Measurements from ENCODE around the gene ZSCAN20.
"Not testable (repeated sequence)": the region's sequence is repeated elsewhere in the genome, so short reads cannot be mapped to it uniquely, and the experiment has no call there.

The ZSCAN20 gene

DNA sequence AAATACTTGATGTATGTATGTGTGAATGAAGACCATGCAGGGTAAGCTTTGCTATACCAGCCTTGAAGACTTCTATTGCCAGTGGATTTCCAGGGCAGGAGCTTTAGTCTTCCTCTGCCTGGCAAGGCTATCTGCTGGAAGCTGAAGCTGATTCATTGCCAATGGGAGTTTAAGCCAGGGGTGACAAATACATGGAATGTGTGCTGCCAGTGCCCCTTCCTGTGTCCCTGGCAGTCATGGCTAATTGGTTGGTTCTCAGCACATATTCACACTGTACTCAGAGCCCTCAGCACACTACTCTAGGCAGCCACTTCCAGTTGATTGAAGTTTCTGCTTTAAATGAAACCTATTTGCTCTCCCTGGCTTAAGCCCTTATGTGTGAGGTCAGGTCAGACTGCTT is 1.5 kb downstream of the ZSCAN20 start:
- DNase-seq (ENCODE audit: low read depth in 1 of 2, low spot score in 1 of 2) = no peak

DNA sequence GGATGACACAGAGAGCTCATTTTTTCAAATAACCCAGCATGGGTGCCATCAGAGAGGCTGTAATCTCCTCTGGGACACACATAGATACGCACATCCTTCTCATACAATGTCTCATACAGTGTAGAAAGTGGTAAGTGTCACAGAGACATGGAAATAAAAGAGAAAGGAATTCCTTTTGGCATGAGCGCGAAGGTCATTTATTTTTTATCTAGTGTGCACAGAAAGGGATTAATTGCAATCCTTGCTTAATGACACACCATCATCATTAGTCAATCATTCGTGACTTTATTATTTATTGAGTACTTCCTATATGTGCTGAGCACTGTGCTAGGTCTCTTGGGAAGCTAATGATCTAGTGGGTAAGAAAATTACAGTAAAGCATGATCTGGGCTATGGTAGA is 5.0 kb downstream of the ZSCAN20 start:
- no peak for DNase-seq (ENCODE audit: low read depth in 1 of 2, low spot score in 1 of 2)

DNA sequence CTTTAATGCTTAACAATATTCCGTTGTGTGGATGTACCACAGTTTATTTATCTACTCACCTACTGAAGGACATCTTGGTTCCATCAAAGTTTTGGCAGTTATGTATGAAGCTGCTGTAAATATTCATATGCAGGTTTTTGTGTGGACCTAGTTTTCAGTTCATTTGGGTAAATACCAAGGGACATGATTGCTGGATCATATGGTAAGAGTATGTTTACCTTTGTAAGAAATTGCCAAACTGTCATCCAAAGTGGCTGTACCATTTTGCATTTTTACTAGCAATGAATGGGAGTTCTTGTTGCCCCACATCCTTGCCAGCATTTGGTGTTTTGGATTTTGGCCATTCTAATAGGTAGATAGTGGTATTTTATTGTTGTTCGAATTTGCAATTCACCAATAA is 10.0 kb downstream of the ZSCAN20 start:
- DNase-seq (ENCODE audit: low read depth in 1 of 2, low spot score in 1 of 2) = no peak

DNA sequence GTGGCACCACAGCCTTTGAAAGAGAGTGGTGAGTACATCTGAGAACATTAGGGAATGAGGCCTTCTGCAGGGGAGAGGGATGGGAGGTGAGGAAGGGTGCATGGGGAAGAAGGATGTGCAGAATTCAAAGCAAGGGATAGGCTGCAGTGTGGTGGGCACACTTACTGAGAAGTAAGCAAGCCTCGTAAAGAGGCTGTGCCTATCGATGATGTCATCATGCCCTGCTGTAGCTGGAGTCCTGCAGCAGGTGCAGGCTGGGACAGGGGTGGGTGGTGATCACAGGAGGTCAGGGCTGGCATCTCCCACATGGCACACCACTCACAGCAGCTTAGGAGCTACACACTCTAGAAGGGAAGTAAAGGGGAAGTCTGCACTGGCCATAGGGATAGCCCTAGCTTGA is 16.2 kb downstream of the ZSCAN20 start:
- no peak for DNase-seq (ENCODE audit: low read depth in 1 of 2, low spot score in 1 of 2)

DNA sequence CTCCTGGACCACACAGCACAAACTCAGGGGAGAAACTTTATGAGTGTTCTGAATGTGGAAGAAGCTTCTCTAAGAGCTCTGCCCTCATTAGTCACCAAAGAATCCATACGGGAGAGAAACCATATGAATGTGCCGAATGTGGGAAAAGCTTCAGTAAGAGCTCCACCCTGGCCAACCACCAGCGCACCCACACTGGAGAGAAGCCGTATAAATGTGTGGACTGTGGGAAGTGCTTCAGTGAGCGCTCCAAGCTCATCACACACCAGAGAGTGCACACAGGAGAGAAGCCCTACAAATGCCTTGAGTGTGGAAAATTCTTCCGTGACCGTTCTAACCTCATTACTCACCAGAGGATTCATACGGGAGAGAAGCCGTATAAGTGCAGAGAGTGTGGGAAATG is 22.5 kb downstream of the ZSCAN20 start:
- no peak for DNase-seq (ENCODE audit: low read depth in 1 of 2, low spot score in 1 of 2)

DNA sequence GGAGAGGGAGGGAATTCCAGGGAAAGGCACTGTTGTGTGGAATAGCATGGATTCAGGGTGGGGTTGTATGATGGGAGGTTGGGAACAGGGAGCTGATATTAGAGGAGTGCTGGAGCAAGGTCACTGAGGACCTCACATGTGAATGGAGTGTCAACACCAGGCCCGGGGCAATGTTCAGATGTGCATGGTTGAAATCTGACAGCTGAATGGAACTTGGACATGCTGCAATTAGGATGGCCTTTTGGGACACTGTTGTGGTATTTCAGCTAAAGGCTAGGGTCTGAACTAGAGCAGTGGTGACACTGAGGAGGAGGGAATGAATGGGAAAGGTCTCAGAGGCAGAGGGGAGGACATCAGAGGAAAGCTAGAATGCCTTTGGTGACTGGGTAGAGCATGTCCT is 25.0 kb downstream of the ZSCAN20 start:
- no peak for DNase-seq (ENCODE audit: low read depth in 1 of 2, low spot score in 1 of 2)

DNA sequence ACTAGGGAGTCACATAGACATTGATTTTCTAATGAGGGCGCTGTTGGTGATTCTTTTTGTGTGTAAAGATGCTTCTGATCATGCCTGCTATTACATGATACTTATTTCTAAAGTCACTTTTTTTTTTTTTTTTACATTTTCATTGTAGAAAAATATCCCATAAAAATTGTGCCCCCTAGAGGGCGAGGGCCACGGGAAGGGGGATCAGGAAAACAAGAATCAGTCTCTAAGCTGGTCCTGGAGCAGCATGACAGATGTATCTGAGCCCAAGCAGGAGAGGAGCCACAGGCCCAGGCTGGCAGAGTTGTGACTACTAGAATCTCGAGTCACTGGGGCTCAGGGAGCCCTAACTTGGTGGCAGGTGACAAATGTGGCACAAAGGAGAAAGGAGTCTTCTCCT is 28.1 kb downstream of the ZSCAN20 start:
- DNase-seq (ENCODE audit: low read depth in 1 of 2, low spot score in 1 of 2) = no peak

DNA sequence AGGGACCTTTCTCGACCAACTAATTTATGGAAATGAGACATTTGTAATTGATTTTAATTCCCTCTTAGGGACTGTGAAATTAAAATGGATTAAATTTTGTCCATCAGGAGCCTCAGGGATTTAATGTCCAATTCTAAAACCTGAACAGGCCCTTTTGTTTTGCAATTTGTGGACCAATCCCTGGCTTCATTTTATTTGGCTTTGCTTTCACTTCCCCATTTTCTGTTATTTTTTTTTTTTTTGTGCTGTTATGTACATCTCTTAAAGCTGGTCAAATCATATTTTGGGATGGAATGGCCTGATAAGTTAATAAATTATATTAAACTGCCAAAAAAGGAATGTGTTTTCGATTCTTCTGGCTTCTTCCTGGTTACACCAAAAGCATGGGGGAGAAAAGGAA is 28.9 kb downstream of the ZSCAN20 start:
- DNase-seq (ENCODE audit: low read depth in 1 of 2, low spot score in 1 of 2) = no peak

DNA sequence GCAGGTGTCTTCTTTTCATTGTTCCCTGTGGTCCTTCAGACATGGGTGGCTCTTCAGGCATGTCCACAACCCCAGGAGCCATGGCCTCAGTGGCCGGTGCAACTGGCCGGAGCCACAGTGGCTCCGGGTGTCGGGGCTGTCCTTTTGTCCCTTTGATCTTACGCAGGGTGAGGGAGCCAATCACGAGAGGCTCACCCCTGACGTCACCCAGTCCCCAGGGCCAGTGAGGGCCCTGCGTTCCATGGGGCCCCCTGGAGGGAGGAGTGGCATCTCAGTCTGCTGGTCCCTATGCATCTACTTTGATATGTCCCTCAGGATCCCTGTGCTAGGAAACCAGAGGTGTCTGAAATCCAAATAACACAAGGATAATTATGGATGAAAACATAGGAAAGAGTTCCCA is 29.3 kb downstream of the ZSCAN20 start:
- no peak for DNase-seq (ENCODE audit: low read depth in 1 of 2, low spot score in 1 of 2)

DNA sequence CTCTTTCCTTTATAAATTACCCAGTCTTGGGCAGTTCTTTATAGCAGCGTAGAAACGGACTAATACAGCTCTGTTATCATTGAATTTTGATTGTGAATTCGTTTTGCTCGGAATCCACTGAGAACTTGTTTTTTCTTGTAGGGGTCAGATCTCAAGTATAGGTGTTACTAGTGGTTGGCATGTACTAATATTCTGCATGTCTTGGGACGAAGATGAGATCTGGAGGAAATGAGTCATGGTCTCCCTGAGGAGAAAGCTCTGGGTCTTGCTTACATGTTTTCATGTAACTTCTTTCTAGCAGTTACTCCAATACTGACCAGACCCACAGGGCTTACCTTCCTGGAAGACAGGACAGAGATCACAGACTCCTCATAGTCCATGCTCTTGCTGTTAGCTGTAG is 30.3 kb downstream of the ZSCAN20 start:
- no peak for DNase-seq (ENCODE audit: low read depth in 1 of 2, low spot score in 1 of 2)

DNA sequence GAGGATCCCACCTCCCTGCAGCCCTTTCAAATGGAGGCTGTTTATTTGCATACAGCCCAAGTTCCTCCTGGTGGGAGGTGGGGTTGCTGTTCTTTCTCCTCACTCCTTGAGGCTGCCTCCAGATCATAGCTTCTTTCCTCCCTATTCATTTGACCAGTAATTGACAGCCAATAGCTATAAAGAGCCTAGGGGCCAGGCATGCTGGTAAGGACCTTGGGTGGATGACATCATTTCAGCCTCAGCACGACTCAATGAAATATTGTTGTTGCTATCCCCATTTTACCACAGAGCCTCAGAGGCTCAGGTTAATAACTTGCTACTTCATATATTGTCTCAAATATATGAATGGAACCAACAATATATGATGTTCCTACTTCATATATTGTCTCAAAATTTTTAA is 31.1 kb downstream of the ZSCAN20 start:
- DNase-seq (ENCODE audit: low read depth in 1 of 2, low spot score in 1 of 2) = no peak

DNA sequence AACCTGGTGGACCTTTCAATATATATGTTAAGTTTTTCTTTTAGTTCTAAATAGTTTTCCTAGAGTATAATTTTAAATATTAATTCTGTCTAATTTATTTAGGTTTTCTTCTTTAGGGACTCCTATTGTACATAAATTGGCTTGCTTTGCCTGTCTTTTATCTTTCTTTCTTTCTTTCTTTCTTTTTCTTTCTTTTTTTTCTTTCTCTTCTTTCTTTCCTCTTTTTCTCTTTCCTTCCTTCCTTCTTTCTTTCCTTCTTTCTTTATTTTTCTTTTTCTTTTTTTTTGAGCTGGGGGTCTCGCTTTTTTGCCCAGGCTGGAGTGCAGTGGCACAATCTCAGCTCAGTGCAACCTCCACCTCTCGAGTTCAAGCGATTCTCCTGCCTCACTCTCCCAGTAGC is 35.2 kb downstream of the ZSCAN20 start:
- DNase-seq (ENCODE audit: low read depth in 1 of 2, low spot score in 1 of 2) = no peak

DNA sequence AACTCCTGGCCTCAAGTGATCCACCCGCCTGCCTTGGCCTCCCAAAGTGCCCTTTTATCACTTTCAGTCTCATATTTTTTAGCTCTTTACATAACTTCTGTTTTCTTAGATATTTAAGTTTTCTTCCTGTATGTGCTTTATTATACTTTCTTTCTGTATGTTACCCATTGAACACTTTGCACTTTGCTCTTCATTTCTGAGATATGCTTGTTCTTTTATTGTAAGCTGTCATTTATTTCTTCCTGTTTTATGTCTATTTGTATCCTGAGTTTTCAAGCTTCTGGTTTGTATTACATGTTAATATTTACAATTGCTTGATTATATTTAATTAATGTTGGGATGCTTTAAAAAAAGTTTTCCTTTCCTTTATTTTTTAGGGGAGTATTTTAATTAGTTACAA is 35.7 kb downstream of the ZSCAN20 start:
- no peak for DNase-seq (ENCODE audit: low read depth in 1 of 2, low spot score in 1 of 2)

DNA sequence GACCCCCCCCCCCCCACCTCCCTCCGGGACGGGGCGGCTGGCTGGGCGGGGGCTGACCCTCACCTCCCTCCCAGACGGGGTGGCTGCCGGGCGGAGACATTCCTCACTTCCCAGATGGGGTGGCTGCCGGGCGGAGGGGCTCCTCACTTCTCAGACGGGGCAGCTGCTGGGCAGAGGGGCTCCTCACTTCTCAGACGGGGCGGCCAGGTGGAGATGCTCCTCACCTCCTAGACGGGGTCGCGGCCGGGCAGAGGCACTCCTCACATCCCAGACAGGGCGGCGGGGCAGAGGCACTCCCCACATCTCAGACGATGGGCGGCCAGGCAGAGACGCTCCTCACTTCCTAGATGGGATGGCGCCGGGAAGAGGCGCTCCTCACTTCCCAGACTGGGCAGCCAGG is 36.8 kb downstream of the ZSCAN20 start:
- not testable (repeated sequence) for DNase-seq (ENCODE audit: low read depth in 1 of 2, low spot score in 1 of 2)

DNA sequence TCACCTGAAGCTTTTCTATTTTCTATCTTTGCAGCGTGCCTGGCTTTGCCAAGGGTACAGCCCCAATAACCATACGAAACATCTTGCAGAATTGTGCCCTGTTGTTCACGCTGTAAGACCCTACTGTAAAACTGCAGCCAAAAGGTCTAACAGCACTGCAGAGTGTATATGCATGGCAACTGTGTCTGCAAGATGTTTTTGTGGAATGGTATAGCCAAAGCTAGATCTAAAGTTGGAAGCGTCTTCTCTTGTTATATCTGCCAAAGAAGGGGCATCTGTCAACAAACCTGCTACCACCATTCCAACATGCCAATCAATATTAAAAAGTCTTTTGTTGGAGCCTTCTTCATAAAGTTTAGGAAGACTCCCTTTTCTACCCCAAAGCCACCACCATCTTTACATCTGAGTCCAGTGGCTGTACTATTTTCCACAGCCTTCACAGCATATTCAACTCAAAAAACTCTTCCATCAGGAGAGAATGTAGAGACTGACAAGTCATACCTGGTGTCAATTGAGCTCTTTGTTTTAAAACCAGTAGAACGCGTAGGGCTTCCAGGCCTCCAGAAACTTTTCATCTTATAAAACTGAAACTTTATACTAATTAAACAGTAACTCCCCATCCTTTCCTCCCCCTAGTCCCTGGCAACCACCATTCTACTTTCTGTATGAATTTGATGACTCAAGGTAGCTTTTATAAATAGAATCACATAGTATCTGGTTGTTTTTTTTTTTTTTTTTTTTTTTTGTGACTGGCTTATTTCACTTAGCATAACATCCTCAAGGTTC is 40.0 kb downstream of the ZSCAN20 start:
- DNase-seq (ENCODE audit: low read depth in 1 of 2, low spot score in 1 of 2) = no peak

DNA sequence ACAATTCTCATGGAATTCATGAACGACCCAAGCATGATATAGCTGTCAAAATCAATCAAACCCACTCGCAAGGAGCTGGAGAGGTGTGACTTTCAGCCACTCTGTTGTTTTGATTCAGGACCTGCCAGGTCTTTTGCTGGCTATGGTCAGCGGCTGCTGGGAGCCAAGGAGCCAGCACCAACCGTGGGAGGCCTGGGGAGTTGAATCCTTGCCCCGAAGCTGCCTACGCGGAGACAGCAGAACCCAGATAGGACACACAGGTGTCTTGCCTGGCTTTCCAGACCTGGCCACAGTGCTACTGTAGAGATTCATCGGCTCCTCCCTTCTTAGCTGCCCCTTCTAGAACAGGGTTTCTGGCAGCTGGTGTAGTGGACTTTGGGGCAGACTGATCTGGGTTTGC is 42.7 kb downstream of the ZSCAN20 start:
- no peak for DNase-seq (ENCODE audit: low read depth in 1 of 2, low spot score in 1 of 2)

DNA sequence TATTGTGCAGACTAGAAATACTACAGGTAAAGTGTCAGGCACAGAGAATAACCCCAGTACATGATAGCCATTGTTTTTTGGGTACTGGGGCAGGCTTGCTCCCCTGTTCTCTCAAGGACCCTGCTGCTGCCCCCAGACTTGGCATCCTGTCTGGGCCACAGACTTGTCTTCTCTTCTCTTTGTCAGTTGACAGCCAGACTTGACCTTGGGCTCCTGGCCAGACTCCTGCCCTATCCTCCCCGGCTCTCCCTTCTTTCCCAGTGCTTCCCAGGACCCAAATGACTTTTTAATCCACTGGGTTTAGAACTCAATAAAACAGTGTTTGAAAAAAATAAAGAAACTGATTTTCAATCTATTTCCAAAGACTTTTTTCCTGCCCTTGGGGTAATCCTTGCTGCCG is 43.2 kb downstream of the ZSCAN20 start:
- no peak for DNase-seq (ENCODE audit: low read depth in 1 of 2, low spot score in 1 of 2)

DNA sequence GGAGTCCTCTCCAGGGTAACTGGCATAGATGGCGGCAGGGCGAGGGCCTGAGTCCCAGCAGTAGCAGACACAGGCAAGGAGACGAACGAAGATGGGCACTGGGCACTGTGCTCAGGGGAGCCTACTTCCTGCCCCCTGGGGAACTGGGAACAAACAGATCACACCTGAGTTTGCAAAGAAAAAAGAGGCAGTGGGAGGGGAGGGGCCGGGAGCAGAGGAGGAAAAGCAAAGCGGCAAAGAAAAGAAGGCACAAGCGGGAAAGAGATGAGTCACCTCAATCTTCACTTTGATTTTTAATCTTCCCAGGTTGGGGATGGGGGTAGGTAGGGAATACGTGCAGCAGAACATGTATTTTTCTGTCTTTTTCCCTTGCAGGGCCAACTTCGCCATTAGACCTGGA is 44.0 kb downstream of the ZSCAN20 start:
- DNase-seq (ENCODE audit: low read depth in 1 of 2, low spot score in 1 of 2) = no peak

DNA sequence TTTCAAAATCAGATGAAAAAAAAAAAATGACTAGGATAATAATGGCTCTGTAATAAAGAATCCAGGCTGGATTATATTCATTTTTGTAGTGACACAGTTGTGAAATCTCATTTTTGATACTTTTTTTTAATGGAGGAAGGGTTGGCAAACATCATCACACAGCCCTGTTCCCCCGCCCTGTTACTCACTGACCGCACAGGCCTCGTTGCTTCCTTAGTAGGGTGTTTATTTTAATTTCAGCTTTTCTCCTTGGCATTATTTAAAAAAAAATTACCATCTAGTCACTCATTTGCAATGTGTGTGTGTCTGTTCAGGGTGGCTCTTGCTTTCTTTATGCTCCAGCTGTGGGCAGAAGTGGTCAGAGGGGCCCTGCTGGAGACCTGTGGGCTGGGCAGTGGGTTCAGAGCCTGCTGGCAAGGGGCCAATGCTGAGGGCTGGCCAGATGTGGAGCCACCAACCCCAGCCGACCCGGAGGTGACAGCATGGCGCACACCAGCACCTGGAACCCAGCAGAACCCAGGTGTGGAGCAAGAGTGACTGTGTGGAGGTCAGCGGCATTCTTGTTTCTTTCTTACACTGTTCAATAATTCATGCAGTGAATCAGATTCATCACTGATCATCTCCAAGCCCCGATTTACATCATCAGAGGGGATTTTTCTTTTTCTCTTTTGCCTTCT is 44.6 kb downstream of the ZSCAN20 start:
- no peak for DNase-seq (ENCODE audit: low read depth in 1 of 2, low spot score in 1 of 2)

DNA sequence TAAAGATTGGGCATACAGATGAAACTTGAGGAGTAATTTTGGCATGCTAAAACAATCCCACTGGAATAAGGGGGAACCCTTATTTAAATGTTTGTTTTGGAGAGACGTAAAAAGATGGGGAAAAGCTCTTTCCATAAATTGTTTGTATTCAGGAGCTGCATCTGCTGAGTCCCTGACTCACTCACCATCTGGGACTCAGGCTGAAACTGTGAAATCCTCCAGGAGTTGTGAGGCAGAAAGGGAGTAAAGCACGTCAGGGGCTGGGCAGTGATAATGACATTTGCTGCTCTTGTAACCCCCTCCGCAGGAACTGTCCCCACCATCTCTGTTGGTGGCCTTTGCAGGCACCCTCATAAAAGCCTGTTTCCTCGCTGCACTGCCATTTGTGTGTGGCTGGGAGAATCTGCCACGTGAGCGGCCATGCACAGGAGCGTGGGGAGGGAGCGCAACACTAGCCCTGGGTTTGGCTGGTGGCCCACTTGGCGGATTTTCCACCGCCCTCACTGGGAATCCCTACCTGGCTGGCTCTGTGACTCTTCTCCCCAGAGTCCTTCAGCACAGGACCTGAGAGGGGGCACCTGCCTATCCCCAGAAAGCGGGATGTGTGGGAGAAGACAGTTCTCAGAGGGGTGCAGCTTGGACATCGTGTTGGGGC is 45.3 kb downstream of the ZSCAN20 start:
- no peak for DNase-seq (ENCODE audit: low read depth in 1 of 2, low spot score in 1 of 2)

DNA sequence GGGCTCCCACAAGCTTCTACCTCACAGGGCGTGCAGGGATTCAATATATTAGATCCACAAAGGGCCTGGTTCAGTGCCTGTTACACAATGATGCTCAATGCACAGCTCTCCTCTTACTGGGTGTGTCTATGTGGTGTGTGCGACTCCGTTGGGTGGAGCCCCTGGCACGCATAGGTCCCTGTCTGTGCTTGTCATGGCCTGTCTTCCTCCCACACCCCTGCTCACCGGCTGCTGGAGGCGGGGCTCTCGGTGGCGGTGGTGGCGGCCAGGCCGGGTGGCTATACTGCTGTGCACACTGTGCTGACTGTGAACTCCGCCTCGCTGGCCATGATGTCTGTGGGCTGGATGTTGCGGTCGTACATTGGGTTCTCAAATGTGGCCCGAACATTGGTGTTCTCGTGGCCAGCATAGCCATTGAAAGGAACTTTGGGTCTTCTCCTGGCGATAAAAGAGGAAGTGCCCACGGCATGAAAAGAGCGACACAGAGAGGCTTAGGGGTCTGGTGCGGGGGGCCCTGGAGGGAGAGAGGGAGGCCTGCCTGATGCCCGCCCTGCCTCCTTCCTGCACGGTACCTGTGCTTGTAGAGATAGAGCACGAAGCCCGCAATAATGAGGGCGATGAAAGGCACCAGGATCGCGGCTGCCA is 46.9 kb downstream of the ZSCAN20 start:
- no peak for DNase-seq (ENCODE audit: low read depth in 1 of 2, low spot score in 1 of 2)

DNA sequence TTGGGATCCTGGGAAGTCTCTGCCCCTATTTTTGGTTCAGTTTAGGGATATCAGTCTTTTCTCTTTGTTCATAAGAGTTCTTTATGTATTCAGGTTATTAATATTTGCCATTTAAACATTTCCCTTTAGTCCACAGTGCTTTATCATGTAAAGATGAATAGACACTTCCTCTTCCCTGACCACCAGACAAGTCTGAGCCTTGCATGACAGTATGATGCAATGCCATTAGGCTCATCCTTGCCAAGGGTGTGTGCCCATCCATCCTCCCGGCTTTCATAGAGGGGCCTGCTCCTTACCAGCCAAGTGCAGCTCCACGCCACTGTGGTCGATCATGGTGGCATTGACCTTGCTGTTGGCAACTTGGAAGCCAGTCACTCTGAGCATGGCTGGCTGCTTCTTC is 52.1 kb downstream of the ZSCAN20 start:
- DNase-seq (ENCODE audit: low read depth in 1 of 2, low spot score in 1 of 2) = no peak

Measured in activated T-helper 1 cell treated with anti-CD3 and anti-CD28 coated beads, Interleukin-2, amount 50 U/mL, for 16 hours (primary cell).